GM18858 (cell line): ENCODE data around the gene EEPD1.

Experiments used
- ATAC-seq: cut with Tn5 transposase; IDR thresholded peaks from one replicate; pipeline ENCODE4 v1.9.1; 2021; ENCODE audit not compliant: unreplicated experiment

The EEPD1 gene

DNA sequence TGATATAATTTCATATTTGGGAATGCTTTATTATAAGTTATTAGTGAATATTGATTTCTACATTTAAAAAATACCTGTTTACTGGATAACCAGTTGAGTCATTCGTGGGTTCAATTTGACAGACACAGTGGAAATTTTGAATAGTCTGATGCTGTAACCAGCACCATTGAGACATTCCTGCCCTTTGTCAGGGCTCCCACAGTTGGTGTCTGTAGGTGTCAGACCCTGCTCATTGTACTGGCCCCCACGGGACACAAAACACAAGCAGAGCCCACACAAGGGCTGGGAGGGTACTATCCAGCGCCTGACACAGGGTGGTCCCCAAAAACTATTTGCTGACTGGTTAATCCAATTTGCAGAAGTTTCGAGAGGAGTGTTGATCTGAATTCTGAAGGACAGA lies 35.9 kb downstream of the EEPD1 start:
- ATAC-seq, result no peak

DNA sequence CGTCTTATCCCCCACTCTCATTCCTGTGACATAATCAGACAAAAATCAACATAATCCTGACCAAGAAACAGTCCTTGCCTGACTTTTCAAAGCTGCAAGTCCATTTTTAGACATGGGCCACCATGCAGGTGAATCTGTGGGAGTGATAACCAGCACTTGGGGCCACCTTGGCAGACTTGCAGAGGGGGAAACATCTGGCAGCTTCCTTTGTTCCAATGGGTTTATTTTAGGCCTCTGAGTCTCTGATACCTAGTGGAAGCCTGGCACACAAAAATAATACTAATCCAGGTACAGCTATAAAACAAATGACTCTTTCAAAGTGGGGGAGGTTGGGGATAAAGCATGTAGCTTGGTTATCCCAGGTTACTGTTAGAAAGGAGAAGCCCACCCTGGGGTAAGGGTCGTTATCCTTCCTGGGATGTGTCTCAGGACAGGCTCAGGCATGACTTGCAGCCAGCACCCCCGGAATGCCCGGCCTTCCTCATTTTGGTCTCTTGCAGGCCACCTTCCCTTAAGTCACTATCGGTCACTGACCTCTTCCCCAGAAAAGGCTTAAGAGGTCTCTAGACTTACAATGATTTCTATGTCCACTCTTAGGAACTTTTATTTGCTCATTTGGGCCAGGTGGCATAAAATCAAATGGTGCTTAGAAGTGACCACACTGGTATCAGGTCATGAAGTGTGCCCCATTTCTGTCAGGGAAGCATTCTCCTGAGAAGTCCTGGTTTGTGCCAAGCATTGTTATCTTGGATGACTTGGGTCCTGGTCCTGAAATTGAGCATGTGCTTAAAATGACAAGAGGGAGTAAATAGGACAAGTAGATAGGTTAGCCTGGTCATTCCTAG lies 37.6 kb downstream of the EEPD1 start:
- no peak for ATAC-seq

DNA sequence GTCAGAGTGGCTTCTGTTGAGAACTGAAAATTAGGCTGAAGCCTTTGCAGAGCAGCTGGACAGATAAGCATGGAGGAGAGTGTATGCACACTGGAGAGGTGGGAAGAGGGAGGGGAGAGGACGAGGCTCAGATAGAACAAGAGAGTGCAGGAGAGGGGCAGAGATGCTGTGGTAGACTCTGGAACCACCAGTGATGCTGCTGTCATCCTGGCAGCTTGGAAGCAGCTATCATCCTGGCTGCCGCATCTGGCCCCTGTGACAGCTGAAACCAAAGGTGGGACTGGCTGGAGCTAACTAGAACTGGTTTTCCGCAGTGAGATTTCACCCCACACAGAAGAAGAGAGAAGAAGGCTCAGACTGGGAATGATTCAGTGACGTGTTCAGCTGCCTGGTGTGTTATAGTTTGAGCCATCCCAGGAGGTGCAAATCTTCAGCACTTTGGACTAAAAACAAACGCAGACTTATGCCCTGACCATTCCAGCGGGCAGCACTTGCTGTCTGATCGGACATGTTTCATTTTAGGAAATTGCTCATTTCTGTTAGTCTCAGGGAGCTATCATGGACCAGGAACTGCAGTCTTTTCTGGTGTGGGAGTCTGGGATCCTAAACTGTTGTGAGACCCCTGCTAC lies 38.4 kb downstream of the EEPD1 start:
- ATAC-seq, result no peak

DNA sequence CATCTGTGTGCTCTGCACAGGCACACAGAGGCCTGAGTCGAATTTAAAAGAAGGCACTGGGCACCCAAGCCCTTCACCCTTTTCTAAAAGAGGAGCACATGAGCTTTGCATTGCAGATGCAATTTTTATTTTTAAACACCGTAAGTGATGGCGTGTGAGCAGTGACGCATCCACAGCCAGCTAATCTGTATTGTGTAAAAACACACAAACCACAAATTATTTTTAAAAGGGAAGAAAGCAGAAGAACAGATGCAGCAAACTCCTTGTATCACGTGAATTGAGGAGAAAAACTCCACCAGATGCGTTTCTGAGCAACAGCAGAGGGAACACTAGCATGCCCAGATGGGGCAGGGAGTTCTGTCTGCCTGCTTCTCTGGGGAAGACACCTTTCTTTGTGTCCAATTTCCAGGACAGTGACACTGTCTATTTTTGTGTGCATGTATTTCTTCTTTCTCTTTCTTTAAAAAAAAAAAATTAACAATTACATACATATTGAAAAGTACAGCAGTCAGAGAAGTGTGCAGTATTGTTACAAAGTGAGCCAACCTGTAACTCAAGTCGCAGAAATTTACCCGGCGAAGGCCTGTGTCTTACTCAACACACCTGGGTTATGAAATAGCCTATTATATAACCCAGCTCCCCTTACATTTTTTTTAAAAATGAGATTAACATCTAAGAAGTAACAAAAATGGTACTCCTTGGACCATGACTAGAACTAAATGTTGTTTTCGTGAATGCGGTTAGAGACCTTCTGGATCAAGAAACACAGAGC lies 39.2 kb downstream of the EEPD1 start:
- ATAC-seq, result no peak

DNA sequence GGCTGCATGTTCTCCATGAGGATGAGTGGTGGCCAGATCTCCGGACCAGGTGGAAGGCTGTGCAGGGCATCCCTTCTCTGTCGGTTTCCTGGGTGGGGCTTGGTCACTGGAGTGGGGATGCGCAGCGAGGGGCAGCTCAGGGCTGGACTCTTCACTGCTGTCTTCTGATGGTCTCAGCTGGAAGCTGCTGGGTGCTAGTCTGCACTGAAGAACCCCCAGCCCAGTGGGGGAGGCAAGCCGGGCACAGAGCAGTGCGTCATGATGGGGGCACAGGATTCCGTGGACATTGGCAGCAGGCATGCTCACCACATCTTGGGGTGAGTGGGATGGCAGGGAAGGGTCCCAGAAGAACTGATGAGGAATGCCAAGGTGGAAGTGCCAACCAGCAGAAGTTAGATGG lies 39.8 kb downstream of the EEPD1 start:
- no peak for ATAC-seq

DNA sequence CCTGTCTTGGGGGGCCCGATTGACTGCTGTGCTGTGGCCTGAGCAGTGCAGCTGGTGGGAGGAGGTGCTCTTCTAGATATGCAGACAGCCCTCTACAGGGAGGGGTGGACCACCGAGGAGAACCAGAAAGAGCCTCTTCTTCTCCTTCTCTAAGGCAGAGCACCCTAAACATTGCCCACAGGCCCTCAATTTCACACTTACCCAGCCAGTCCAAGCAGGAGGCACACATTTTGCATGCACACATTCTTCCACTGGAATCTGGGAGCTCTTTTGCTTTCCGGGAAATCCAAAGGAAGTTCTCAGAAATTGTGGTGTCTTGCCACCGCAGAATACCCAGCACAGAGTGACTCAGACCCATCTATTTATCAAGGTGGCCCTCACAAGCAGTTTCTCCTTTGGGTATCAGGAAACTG lies 45.8 kb downstream of the EEPD1 start:
- ATAC-seq, result no peak

DNA sequence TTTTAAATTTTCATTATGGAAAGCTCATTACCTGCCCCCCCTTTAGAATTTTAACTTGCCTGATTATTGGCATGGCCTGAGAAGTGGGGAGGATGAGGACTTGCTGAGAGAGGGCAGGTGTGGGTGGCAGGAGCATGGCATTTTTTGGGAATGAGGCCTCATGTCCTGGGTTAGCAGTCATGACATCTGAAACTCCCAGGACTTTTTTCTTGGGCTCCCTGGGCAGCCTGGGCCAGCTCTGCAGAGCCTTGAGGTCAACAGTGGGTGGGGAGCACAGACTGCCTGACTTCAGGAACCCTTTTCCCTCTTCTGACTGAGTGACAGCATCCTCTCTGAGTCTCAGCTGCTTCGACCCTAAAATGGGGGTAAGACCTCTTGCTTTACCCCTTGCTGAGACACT lies 46.3 kb downstream of the EEPD1 start:
- ATAC-seq, result no peak

DNA sequence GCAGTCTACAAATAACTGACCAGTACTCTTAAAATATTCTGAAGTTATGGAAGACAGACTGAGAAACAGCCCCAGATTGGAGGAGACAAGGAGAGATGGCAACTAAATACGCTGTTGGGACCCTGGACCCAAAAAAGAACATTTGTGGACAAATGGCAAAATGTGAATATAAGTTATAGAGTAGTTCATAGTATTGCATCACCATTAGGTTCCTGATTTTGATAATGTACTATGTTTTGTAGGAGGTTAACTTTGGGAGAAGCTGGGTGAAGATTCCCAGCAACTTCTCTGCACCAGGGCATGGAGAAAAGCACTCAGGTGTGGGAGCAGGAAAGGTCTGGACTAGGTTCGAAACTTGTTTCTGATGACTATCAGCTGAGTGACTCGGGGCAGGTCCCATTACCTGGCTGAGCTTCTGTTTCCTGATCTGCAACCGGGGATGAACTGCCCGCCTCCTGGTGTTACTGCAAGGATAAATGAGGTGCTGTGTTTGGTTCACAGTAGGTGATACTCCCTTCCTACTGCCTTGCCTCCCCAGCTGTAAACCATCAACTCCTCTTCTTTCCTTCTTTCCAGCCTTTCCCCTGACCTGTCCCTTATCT lies 48.2 kb downstream of the EEPD1 start:
- no peak for ATAC-seq

DNA sequence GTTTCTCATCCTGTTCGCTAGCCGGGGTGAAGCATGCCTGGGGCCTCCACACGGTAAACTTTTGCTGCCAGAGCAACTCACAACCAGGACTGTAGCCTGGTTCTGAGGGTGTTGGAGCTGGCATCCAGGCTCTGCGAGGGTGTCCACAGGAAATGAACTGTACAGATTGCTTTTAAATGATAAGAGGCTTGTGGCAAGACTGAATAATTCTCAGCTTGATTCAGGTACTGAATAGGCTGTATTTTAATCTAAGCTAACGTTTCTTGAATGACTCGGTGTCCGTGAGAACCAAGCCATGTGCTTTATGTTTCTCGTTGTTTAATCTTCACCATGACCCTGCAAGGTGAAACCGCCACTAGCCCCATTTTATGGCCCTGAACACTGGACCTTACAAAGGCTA lies 49.3 kb downstream of the EEPD1 start:
- no peak for ATAC-seq

DNA sequence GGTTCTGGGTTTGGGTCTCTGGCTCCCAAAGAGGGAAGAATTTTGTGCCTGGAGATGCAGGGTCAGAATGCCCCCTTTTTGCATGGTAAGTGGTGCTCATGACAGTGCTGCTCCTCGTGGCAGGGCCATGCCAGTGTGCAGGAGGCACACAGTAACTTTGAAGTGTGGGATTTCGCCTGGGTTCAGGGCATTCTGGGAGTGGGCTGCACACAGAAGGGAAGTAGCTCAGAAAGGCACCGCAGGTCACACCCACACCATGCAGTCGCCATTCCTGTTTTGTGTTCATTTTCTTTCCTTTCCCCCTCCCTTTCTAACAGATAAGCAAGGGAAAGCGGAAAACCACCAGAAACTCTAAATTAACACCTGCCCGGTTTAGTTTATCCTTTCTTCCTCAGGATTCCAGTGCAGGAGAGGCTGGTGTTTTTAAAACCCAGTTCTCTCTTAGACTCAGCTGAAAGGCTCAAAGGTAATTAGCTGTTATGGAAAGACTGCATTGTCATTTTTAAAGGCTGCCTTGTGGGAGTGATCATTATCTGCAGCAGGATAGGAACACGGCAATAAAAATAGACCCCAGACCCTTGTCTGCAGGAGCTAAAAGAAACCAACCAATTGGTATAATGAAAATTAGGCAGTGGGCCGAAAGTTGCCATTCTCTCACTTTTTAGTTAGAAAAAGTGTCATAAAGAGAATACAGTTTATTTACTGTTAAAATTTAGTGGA lies 50.2 kb downstream of the EEPD1 start:
- ATAC-seq, result no peak

DNA sequence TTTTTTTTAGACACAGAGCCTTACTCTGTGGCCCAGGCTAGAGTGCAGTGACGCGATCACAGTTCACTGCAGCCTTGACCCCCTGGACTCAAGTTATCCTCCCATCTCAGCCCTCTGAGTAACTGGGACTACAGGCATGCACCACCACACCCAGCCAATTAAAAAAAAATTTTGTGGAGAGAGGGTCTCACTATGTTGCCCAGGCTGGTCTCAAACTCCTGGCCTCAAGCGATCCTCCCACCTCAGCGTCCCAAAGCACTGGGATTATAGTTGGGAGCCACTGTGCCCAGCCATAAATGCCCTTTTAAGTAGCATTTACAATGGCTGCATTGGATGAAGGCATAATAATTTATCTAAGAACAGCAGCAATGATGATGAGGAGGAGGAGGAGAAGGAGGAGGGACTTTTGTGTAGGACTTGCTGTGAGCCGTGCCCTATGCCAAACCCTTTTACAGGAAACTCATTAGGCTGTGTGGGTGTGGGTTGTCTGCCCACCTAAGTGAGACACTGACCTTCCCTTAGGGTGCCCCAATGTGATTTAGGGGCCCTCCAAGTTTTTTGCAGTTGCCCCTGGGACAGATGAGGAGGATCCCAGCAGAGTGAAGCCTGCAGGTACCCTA lies 51.1 kb downstream of the EEPD1 start:
- ATAC-seq, result no peak

DNA sequence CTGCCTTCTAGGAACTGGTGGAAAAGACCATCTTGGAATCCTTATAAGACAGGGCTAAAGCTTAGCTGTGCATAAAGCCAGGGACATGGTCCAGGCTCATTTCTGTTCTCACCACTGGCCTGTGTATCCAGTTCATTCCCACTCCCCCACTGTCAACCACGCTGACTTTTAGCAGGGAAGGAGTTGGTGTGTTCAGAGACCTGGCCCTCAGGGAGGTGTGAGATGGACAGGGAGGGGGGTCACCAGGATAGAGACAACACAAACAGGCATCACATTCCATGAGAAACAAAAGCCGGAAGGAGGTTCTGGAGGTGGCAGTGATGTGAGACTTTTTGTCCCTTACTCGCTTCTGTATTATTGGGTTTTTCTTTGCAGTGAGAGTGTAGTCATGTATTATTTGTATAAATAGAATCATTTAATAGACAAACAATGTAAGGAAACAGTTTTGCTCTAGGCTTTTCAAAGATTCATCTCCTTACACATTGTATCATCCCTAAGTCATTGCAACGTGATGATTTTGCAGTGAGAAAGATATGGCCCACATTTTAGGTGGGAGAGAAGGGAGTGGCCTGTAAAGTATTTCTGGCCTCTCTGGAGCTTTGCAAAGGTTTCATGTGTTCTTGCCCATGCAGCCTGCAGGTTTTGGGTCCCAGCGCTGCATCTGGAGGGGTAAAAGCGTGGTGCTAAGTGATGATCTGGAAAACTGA lies 52.0 kb downstream of the EEPD1 start:
- no peak for ATAC-seq

DNA sequence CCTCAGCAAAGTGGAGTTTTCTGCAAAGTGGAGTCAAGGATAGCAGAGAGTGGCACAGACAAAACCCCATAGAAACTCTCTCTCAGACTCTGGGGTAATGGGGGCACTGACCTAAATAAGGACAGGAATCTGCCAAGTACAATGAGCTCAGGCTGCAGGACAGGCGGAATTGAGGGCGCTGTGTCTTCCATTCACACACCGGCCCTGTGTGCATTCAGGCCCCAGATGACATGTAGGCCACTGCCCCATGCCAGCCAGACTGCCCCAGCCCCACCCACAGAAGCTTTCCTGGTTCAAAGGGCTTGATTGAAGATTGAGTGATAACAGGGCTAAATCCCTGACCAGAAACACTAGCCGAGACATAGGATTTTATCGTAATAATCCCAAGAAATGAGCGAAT lies 52.7 kb downstream of the EEPD1 start:
- no peak for ATAC-seq

DNA sequence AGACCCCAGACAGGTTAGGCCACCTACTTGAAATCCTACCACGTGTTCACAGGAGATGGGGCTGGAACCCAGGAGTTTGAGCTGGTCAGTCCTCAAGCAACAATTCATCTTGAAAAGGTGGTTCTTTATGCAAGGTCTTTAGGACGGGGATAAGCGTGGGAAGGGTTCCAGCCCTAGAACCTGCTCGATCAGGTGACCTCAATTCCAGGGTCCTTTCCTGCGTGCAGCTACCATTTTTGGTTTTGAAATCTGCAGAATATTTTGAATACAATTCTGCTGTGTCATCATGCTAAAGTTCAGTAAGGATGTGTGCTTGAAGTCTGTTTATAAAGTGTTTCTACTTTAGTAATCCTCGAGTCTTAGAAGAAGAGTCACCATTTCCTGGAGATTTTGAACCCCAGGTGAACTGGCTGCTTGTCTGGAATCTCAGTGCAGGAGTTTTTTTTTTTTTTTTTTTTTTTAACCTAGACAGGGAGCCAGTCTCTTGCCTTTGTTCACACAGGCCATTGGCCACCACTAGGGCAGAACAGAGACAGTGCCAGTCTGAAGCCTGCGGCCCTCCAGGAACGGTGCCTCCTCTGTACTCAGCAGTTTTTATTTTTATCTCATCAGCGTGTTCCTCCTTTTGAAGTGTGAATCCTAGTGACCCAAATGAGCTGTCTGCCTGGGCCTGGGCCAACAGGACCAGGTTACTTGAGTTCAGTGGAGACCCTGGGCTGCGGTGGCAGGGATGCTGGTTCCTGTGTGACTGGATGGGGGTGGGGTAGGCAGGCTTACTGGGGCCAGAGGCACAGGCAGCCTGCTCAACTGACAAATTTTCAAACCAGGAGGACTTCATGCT lies 54.6 kb downstream of the EEPD1 start:
- ATAC-seq, result no peak

DNA sequence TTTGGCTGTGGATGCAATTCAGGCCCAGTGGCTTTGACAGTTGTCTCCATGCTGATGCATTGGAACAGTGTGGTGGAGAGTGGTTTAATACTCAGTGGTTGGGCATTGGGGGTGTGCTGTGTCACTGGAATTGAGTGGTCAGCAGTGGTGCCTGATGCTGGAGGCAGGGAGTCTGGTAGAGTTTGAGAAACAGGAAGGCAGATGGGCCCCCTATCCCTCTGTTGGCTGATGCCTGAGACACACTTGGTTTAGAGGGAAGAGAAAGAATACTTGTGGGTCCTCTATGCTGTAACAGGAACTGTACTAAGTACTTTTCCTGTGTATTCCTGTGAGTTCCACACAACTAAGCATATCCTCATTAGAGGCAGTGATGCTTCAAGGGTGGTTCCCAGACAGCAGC lies 55.4 kb downstream of the EEPD1 start:
- no peak for ATAC-seq

DNA sequence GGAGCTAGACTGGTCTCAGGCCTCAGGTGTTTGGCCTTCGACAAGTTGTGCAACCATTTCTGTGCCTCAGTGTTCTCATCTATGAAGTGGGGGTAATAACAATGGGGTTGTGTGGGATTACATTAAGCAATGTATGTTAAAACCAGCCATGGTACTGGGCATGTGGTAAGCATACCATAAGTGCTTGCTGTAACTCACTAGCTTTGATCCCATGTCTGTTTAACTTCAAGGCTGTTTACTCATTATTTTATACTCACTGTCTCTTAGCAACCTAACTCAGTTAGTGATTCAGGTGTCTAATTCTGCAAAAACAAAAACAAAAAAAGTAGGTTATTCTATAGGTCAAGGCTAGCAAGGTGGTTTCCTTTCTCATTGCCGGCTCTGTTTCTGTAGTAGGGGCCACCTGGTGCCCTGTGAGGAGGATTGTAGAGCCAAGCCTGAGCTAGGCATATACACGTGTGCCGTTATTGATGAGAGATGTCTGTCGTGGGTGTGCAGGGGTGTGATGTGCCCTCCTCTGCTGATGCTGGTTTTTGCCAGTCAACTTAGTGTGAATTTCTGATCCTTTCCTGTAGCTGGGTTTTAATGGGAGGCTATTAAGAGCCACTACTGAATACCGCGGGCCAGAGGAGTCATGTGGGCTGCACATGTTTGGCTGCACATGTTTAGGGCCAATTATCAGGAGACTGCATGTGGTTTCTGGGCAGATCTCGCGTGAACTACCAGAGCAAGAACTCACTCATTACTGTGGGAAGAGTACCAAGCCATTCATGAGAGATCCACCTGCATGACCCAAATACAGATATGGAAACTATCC lies 56.2 kb downstream of the EEPD1 start:
- ATAC-seq, result no peak

DNA sequence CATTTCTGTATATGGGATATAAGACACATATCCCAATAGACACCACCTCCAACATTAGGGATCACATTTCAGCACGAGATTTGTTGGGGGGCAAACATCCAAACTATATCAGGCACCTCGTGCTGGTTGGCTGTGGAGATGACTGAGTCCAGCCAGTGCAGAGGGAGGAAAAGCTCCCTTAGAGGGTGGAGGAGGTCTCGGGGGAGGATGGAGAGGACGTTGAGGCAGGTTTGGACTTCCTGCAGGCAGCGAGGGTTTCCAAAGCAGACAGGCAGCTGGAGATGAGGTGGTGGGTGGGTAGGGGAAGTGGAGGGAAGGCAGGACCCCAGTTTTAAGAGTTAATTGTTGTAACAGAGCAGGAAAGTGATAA lies 56.7 kb downstream of the EEPD1 start:
- ATAC-seq, result no peak

DNA sequence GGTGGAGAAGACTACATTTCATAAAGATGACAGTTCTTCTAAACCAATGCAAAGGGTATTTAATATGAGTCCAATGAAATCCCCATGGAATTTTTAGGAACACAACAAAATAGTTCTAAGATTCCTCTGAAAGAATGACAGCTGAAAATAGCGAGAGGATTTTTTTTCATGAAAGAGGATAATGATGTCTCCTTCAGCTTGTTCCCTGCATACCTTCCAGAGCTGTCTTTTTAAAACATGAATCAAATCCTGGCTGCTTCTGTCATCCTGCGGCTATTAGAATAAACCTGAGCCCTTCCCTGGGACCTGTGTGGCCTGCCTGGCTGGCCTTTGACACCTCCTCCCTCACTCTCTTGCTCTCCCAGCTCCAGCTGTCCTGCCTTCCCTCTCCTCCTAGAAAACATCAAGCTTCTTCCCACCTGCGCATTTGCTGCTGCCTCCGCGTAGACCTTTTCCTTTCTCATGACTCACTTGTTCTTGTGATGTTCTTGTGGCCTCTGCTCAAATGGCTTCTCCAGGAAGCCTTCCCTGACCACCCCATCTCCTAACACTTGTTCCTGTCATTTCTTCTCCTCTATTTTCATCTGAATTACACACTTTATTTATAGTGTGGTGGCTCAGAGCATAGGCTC lies 57.4 kb downstream of the EEPD1 start:
- no peak for ATAC-seq
